NCI-H1417 treated with DMSO at 0.1 percent for 48 hours (cell line): Measurements from ENCODE around the gene FAM25C.
"Not testable (repeated sequence)": the region's sequence is repeated elsewhere in the genome, so short reads cannot be mapped to it uniquely, and the experiment has no call there.

Experiments used
- DNase-seq: peaks from one replicate; lab custom pipeline; 2025; lab: John Stamatoyannopoulos, UW

Gene FAM25C

DNA sequence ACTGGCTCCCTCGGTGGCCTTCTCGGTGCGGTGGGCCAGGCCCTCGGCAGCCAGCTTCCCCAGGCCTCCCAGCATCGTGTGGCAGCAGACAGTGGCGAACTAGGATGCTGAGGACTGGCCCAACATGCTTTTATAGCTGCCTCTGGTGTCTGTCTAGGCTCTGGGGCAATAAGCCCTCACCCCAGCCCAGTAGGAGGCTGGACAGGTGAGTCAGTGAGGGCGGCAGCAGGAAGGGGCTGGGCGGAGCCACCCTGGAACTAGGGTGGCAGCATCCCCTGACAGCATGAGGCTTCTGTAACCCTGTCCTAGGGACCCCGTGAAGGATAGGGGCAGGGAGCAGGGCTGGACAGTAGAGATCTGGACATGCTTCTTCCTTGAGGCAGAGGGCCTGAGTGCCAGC, at the start of gene FAM25C:
FAM25C (minus strand) TSS at position 101 of the 400 bp plus-strand sequence; CDS start at position 75, 26 bp downstream.
- DNase-seq: not testable (repeated sequence)

DNA sequence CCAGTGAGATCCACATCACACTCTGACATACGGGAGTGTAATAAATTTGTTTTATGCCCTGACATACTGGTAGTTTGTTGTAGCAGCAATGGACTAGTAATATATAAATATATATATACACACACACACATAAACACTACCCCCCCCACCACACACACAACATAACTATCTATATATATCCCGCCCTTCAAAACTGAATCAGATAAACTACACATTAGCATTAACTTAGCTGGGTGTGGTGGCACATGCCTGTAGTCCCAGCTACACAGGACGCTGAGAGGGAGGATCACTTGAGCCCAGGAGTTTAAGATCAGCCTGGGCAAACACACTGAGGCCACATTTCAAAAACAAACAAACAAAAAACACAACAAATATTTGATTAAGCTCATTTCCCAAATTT, 45.0 kb upstream of the FAM25C start:
- not testable (repeated sequence) for DNase-seq

DNA sequence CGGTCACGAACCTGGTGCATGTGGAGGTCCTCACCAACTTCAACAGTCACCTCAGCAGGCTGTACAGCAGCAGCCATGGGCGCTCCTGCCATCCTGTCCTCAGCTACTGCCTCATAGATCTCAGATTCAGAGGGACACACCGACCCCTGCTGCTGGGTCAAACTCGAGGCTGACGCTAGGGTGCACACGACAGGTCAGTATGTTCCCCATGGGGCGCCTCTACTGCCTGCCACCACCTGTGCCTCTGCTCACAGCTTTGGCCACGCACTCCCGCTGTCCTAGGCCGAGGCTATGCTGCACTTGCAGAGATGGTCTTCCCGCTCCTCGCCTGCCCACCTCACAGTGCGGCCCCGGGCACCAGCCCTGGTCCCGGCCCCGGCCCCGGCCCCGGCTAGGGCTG, 31.8 kb upstream of the FAM25C start:
- not testable (repeated sequence) for DNase-seq

DNA sequence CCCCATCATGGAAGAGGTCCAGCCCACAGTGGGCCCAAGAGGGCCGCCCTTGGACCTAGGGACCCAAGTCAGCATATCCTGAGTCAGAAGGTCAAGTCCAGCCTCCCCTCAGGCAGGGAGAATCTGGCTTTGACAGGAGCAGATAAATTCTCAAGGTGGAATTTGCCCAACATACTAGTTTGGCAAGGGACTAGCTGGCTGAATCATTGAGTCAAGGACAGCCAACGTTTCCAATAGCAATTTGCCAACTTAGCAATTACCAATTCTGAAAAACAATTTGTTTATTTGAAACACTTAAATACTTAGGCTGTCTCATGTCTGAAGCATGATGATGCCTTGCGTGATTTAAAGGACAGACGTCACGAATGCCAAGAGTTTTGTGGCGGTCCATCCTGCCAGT, 2.7 kb upstream of the FAM25C start:
- not testable (repeated sequence) for DNase-seq

DNA sequence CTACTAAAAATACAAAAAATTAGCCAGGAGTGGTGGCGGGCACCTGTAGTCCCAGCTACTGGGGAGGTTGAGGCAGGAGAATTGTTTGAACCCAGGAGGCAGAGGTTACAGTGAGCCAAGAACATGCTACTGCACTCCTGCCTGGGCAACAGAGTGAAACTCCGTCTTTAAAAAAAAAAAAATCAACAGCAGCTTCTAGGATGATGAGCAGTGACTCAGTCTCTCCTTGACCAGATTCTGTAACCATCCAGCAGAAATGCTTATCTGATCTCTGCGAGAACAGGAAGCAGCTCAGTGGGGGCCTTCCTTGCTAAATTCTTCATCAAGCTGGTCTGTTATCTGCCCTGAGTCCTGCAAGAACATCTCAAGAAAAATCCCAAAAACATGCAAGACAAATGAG, 5.5 kb downstream of the FAM25C start:
- not testable (repeated sequence) for DNase-seq

DNA sequence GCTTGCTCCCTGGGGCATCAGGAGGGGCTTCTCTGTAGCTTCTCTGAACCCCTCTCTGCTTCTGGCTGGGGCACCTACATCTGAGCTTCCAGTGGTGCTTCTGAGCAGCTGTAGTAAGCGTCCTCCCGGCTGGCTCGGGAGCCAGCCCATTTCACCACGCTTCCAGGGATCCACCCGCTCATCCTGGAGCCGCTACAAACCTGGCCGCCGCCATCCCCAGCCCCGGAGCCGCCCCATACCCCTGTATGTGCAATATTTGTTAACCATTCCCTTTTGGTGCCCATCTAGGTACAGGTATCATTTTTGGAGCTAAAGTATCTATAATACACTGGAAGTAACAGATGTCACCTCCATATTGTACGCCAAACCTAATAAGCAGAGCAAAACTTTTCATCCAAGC, 7.0 kb downstream of the FAM25C start:
- not testable (repeated sequence) for DNase-seq

DNA sequence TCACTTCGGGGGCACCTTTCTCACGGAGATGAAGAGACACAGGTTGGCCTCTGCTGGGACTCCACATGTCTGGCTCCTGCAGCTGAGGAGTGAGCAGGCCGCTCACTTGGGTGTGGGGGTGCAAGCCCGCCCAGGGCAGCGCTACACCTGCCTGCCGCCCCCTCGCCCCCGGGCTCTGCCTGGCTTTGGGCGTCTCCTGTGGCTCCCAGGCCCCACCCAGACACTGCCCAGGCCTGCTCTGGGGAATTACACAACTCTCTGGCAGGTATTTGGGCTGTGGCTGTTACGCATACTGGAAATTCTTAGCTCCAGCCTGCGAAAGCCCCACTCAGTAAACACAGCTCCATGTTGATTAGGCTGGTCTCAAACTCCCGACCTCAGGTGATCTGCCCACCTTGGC, 7.9 kb downstream of the FAM25C start:
- DNase-seq: not testable (repeated sequence)

DNA sequence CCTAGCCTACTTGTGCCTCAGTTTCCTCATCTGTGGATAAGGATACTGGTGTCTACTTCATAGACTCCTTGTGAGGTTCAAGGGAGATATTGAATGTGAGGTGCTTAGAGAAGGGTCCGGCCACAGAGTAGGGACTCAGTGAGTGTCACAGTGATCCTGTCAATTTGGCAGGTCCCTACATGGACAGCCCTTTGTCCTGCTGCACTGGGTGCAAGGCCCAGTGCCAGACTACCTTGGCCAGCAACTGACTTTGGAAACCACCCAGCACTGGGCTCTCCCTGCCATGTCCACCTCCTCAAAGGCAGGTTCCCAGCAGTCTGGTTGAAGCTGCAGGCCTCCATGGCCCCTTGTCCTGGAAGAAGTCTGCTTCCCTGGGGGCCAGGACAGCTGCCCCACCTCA, 9.5 kb downstream of the FAM25C start:
- DNase-seq: not testable (repeated sequence)

DNA sequence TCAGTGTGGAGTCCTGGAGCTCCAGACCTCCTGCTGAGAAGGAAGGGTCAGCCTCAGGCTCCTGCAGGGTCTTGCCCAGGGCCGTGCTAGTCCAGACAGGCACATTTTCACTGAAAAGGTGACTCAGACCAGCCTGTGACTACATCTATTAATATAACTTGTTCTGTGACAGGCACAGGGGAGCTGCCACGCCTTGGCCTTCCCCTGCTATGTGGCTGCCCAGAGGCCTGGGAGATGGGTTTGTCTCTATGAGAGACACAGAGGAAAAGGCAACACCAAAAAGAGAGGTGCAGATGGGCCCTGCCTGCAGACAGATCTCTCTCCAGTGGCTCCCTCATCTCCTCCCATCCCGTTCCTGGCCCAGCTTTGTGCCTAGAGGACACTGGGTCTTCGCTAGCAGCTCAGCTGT, 10.0 kb downstream of the FAM25C start:
- DNase-seq: not testable (repeated sequence)

DNA sequence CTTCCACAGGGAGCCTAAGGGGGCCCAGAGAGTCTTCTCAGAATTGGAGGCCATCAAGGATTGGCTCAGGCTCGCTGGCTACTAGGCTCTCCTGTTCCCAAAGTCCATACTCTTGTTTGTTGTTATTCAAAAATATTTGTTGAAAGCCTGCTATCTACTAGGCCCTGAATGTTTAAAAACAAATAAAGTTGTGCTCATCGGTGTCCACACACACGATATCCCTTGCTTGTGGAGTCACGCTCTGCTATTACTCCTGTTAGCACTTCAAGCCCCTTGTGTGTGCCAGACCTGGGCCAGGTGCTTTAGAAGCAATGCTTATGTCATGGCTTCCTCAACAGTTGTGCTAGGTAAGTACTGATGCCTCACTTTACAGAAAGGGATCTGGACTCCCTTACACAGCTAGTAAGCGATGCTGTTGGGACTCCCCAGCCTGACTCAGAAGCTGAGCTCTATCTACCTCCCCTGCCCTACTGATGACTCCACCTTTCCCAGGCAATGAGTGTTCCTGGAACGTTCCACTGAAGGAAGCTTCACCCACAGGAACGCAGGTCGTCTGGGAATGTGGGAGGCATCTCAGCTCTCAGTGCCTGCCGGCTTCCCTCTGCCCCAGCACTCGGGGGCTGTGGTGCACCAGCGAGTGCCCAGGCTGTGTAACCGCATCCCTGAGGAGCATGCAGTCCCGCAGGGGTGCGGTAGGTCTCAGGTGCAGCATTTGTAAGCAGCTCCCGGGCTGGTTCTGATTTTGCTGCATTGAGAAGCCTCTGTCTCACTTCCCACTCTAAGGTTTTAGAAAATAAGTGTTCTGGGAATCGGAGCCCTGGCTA, 10.7 kb downstream of the FAM25C start:
- not testable (repeated sequence) for DNase-seq

DNA sequence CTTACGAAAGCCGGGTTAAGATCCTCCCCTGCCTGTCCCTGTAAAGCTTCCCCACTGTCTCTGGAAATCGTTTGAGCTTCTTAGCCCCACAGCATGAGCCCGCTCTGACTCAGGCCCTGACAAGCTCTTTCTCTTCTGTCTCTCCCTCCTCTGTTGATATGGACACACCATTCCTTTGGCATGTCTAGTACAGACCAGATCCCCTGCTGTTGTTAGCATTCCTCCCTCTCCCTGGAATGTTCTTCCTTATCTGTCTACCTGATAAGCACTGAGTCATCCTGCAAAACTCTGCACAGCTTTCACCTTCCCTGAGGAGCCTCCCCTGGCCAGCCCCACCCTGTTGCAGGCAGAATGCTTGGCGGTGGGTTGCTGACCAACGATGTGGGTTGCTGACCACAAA, 11.6 kb downstream of the FAM25C start:
- not testable (repeated sequence) for DNase-seq

DNA sequence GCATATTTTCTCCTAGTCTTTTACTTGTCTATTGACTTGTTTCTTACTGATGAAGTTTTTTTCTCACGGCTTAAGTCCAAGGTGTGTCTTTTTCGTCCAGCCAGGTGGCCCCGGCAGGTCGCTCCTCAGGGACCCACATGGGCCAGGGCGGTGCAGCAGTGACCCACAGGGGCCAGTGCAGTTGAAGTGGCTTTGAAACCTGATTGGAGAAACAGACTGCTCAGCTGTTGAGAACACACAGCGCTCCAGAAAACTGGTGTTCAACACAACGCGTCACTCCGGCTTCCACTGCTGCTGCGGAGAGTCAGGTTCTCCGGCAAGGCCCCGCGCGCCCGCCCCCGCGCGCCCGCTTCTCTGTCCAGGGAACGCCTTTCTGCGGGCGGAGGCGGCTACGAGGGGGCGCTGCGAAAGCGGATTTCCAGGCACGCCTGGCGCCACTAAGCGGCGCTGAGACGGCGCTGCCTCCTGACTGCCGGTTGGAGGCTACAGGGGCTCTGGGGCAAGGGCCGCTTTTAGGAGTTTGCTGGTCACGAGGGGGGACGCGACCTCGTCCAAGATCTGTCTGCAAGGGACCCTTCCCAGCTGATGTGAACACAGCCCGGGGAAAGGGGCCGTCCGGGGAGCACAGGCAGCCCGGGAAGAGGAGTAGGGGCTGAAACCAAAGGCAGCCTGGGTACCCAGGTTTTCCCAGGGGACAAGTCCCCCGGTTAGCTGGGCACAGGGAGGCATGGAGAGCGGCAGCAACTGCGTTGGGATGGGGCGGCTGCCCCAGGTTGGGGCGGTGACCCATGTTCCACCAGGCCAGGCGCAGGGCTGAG, 13.0 kb downstream of the FAM25C start:
- not testable (repeated sequence) for DNase-seq

DNA sequence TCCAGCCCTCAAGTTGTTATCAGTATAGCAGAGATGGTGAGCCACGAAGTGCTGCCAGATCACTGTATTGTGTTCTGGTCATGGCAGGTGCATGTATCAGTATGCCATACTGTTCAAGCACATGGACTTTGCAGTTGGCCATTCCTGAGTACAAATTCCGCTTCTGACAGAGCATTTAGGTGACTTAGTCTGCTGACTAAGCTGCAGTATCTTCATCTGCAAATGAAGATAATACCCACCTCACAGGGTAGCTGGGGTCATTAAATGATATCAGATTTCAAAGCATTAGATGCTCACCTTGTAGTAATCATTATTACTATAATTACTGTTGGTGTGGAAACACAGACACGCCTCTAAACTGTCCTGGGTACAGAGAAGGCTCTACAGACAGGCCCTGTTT, 24.2 kb downstream of the FAM25C start:
- DNase-seq: not testable (repeated sequence)

DNA sequence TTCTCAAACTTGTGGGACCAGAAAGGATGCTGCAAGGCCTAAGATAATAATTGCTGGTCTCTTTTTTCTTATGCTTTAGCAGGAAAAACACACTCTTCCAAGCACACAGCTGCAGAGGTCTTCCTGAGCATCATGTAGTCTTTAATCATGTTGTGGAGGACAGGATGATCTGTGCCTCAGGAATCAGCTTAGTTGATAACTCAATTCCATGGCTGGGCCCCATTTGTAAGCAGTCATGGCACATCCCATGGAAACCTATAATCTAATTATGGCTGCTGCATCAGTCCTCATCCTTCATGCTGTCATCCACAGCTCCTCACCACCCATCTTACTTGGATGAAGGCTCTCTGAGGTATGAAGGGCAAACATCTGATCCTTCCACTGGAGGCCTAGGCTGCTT, 26.5 kb downstream of the FAM25C start:
- not testable (repeated sequence) for DNase-seq

DNA sequence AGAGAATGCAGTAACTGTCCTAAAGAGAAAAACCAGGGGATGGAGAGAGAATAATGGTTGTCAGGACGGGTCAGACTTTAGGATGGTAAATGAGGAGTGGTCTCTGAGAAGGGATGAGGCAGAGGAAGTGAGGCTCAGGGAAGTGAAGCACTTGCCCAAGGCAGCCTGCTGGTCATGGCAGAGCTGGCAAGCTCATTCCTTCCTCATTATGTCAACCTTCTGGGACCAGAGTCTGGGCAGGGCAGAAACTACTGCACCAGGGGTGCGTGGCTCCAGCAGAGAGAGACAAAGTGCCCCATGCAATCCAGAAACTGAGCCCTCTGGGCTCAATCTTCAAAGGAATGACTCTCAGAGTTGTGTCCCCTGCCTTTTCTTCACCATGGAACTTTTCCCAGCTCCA, 27.5 kb downstream of the FAM25C start:
- DNase-seq: not testable (repeated sequence)

DNA sequence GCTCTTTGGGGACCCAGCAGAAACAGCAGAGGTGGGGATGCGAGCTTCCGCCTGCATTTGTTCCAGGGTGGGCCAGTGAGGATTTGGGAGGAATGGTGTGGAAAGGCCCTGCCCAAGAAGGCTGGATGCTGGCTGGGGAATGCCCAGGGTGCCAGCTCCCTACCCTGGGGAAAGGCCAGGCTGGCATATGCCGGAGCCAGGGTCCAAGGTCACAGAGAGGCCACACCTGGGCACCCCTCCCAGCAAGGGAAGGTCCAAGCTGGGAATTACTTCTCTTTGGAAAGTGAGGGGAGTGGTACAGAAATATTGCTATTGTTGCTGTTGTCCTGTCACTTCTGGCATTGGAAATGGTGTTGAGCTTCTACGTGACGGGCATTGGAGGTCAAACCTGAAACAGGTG, 28.0 kb downstream of the FAM25C start:
- DNase-seq: not testable (repeated sequence)

DNA sequence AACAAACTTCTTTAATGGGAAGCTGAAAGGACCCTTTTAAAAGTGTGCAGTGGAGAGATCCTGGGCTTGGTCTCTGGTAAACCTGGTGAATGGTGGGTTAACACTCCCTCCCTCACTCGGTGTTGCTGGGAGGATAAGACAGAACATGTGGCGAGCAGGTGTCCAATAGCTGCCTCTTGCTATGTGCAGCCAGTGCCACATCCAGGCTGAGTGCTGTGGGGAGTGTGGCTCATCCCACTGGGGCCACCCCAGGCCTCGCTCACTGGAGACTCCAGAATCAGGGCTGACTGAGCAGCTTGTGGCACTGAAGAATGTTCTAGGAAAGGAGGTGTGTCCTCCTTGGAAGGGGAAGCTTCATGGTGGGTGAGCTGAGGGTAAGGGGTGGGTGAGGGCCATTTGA, 29.5 kb downstream of the FAM25C start:
- not testable (repeated sequence) for DNase-seq

DNA sequence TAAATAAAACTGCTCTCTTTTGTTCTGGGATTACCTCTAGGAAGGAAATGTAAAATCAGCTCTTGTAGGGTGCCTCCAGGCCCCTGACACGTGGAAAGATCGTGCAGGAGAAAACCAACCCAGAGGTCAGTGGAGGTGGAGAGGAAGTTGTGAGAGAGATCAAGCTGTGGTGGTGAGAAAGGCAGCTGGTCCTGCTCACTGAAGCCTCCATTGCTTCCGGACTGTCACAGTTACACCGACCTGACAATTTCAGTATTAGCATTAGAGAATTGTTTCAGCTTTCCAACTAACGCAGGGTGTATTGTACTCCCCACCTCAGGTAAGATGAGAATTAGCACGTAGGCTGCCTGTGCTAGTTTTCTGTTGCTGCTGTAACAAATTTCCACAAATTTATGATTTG, 30.6 kb downstream of the FAM25C start:
- not testable (repeated sequence) for DNase-seq

DNA sequence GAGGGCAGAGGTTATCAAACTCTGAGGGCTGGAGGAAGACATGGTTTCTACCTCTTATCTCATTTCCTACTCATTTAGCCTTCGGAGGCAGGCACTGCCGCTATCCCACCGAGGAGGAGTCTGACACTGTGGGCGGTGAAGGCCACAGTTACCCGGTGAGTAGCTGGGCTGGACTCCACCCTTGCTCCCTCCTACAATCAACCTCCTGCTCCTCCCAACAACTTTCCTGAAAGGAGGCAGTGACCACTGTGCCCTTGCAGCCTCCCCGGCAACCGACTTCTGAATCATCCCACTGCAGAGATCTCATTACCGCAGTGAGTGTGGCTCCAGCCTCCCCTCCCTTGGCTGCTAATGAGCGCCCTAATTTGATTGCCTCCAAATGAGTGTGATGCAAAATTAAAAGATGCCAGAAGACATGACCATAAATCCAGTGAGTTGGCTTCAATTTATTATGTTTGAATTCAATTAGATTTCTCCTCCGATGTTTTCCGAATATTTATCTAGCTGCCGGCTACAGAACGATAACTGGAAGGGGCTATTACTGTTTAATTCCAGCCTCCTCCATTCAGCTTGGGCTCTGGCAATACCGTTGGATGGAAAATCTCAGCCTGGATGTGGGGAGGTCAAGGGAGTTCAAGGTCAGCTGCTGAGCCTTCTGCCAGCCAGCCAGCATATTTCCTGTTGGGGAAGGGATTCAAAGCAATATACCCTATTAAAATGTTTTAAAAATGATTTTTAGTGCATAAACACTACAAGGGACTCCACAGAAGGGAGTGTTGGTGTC, 35.1 kb downstream of the FAM25C start:
- not testable (repeated sequence) for DNase-seq

DNA sequence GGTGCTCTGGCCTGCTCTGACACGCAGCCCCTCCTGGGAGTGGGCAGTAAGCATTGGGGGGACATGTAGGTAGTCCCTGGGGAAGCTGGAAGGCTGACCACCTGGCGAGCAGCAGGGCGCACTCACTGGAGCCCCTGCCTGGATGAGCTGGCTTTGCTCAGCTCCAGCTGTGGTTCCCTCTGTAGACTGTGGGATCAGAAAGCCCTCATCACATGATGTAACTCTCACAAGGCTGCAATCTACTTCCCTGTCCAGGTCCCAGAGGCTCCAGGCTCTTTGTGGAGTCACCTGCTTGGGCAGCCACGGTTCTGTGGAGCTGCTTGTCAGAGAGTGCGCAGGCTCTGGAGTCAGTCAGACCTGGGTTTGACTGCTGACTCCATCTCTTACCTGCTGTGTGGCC, 36.8 kb downstream of the FAM25C start:
- not testable (repeated sequence) for DNase-seq

DNA sequence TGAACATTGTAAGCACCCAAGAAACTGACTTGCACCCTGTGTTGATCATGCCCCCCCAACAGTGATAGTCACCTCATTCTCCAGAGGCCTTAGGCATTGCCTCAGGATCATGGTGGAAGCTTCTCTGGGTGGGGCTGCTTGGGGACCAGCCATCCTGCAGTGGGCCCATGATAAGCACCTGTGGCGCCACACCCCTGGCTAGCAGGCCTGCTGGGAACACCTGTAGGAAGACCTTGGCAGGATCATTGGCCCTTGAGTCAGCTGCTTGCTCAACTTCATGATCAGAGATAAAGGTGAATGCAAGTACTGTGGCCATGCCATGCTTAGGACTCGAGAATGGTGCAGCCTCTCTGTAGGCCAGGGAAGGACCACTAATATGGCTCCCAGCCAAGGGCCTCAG, 38.9 kb downstream of the FAM25C start:
- not testable (repeated sequence) for DNase-seq

DNA sequence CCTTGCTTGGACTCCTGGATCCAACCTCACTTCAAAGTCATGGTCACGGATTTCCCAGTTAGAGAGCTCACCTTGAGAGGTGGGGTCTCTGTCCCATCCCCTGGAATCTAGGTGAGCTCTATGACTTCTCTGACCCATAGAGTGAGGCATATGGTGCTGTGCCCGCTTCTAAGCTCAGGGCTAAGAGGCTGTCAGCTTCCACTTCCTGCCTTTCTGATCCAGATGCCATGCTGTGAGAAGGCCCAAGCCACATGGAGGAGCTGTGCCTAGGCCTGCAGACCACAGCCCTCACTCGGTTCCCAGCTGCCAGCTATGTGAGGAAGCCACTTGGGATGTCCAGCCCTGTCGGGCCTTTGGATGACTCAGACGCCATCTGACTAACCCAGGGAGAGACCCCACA, 39.9 kb downstream of the FAM25C start:
- DNase-seq: not testable (repeated sequence)
